Mammary epithelial cell (primary cell): Measurements from ENCODE around the gene BRAT1.

Source experiments
- EZH2 ChIP-seq: IDR thresholded peaks from 2 replicates; pipeline ENCODE4 v1.6.1; 2012; ENCODE audit warnings: low read length, inconsistent platforms, borderline replicate concordance
- TF ChIP-seq, protein P1 (sequence below), 2 donors: IDR thresholded peaks in 1 of 2; conservative IDR thresholded peaks in 1 of 2; 2 replicates each; pipeline ENCODE4 v1.5.1; 2011 to 2012; ENCODE audit warnings: inconsistent platforms in 2 of 2, low read length in 2 of 2, mild to moderate bottlenecking in 2 of 2, control low read depth in 1 of 2, low read depth in 1 of 2; ENCODE audit not compliant: insufficient read depth in 1 of 2; ENCODE audit errors: extremely low read depth in 1 of 2

DNA sequence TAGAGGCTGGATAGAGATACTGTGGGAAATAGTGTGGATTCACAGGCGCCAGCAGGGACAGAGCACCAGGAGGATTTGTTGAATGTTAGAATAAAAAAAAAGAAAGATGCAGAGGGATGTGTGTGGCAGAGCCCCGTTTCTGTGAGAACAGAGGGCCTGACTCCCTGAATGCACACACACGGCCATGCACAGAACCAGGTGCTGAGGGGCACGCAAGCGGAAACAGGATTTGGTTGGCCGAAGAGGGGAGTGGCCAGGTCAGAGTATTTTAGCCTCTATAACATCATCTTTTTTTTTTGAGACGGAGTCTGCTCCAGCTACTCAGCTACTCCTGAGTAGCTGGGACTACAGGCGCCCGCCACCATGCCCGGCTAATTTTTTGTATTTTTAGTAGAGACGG lies 25.3 kb upstream of the BRAT1 start:
- TF ChIP-seq EZH2, result no peak
- TF ChIP-seq, protein P1, sequence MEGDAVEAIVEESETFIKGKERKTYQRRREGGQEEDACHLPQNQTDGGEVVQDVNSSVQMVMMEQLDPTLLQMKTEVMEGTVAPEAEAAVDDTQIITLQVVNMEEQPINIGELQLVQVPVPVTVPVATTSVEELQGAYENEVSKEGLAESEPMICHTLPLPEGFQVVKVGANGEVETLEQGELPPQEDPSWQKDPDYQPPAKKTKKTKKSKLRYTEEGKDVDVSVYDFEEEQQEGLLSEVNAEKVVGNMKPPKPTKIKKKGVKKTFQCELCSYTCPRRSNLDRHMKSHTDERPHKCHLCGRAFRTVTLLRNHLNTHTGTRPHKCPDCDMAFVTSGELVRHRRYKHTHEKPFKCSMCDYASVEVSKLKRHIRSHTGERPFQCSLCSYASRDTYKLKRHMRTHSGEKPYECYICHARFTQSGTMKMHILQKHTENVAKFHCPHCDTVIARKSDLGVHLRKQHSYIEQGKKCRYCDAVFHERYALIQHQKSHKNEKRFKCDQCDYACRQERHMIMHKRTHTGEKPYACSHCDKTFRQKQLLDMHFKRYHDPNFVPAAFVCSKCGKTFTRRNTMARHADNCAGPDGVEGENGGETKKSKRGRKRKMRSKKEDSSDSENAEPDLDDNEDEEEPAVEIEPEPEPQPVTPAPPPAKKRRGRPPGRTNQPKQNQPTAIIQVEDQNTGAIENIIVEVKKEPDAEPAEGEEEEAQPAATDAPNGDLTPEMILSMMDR (conservative IDR thresholded peaks at IDR 0.05 in 1 of 2, IDR thresholded peaks at IDR 0.05 in 1 of 2; ENCODE audit: extremely low read depth in 1 of 2, insufficient read depth in 1 of 2, low read depth in 1 of 2, low read length in 2 of 2), result no peak
